SU-DHL-6 (cell line): ENCODE data around the gene TREML4.

Source experiments
- H2AFZ ChIP-seq: fragments of 200-600 bp; sonication (generic); 2 replicates; pipeline ENCODE4 v1.6.1; 2014; ENCODE audit warnings: low read depth, mild to moderate bottlenecking, moderate library complexity, mixed read lengths, antibody characterized with exemption, low read length; ENCODE audit not compliant: severe bottlenecking
- H3F3A ChIP-seq: fragments of 200-600 bp; shearing (Covaris generic); 2 replicates; pipeline ENCODE4 v1.6.0; 2016; ENCODE audit warnings: antibody characterized with exemption, mild to moderate bottlenecking; ENCODE audit not compliant: insufficient read depth
- H3K27ac ChIP-seq: fragments of 200-600 bp; sonication (generic); 2 replicates; pipeline ENCODE4 v1.5.1; 2016; ENCODE audit warnings: low read depth, mild to moderate bottlenecking, low read length, moderate library complexity, mixed read lengths
- H3K27me3 ChIP-seq: fragments of 200-600 bp; sonication (generic), shearing (Covaris generic); 2 replicates; pipeline ENCODE4 v1.6.0; 2014; ENCODE audit warnings: mild to moderate bottlenecking, low read length
- H3K36me3 ChIP-seq: fragments of 200-600 bp; sonication (generic); 2 replicates; pipeline ENCODE4 v1.6.1; 2014; ENCODE audit warnings: mild to moderate bottlenecking, low read length, mixed read lengths
- H3K4me2 ChIP-seq: fragments of 300-600, 200-600 bp; shearing (Covaris generic), sonication (generic); 2 replicates; pipeline ENCODE4 v1.6.0; 2014; ENCODE audit warnings: low read length, low read depth, mild to moderate bottlenecking; ENCODE audit not compliant: poor library complexity, severe bottlenecking
- H3K4me3 ChIP-seq: fragments of 200-600 bp; sonication (generic); 2 replicates; pipeline ENCODE4 v1.5.1; 2014; ENCODE audit warnings: antibody characterized with exemption, low read length, mild to moderate bottlenecking, mixed read lengths; ENCODE audit not compliant: insufficient read depth, poor library complexity, severe bottlenecking
- H3K79me2 ChIP-seq: fragments of 200-600 bp; sonication (generic); 2 replicates; pipeline ENCODE4 v1.6.1; 2014; ENCODE audit warnings: mild to moderate bottlenecking, low read length, moderate library complexity; ENCODE audit not compliant: insufficient read depth
- H3K9ac ChIP-seq: fragments of 200-600 bp; sonication (generic); 2 replicates; pipeline ENCODE4 v1.7.0; 2014; ENCODE audit warnings: mild to moderate bottlenecking, low read length
- H3K9me2 ChIP-seq: fragments of 200-600 bp; sonication (generic); replicated peaks from 2 replicates; pipeline ENCODE4 v1.6.1; 2014; ENCODE audit warnings: low read length; ENCODE audit not compliant: insufficient read depth
- H3K9me3 ChIP-seq: fragments of 200-600 bp; sonication (generic); 2 replicates; pipeline ENCODE4 v1.6.1; 2014; ENCODE audit warnings: low read length, mixed read lengths; ENCODE audit not compliant: insufficient read depth
- H4K20me1 ChIP-seq: fragments of 200-600 bp; sonication (generic); 2 replicates; pipeline ENCODE4 v1.6.1; 2014; ENCODE audit warnings: low read depth, mild to moderate bottlenecking, antibody characterized with exemption, low read length, moderate library complexity, mixed read lengths
- EZH2phosphoT487 ChIP-seq: fragments of 200-600 bp; sonication (generic), shearing (Covaris generic); conservative IDR thresholded peaks from 2 replicates; pipeline ENCODE4 v1.6.1; 2018; ENCODE audit warnings: mild to moderate bottlenecking, antibody characterized with exemption, low read length, moderate library complexity, mixed read lengths
- TF ChIP-seq, protein P1 (sequence below): fragments of 200-600 bp; sonication (generic); IDR thresholded peaks from one replicate; pipeline ENCODE4 v1.5.1; 2017; ENCODE audit warnings: antibody characterized with exemption, mild to moderate bottlenecking, low read length, moderate library complexity; ENCODE audit not compliant: insufficient read depth, poor library complexity, severe bottlenecking

The TREML4 gene

GRCh38 chr6:41182069-41183034 lies 45.8 kb upstream of the TREML4 start:
- H3K9me2 ChIP-seq = no peaks in the 10 kb centered on the region
- no peaks in the 10 kb centered on the region for H3K9me3 ChIP-seq
- no peak for TF ChIP-seq EZH2phosphoT487
- TF ChIP-seq, protein P1, sequence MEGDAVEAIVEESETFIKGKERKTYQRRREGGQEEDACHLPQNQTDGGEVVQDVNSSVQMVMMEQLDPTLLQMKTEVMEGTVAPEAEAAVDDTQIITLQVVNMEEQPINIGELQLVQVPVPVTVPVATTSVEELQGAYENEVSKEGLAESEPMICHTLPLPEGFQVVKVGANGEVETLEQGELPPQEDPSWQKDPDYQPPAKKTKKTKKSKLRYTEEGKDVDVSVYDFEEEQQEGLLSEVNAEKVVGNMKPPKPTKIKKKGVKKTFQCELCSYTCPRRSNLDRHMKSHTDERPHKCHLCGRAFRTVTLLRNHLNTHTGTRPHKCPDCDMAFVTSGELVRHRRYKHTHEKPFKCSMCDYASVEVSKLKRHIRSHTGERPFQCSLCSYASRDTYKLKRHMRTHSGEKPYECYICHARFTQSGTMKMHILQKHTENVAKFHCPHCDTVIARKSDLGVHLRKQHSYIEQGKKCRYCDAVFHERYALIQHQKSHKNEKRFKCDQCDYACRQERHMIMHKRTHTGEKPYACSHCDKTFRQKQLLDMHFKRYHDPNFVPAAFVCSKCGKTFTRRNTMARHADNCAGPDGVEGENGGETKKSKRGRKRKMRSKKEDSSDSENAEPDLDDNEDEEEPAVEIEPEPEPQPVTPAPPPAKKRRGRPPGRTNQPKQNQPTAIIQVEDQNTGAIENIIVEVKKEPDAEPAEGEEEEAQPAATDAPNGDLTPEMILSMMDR = peak; percentile 94
- no peaks in the 10 kb centered on the region for H4K20me1 ChIP-seq
- H2AFZ ChIP-seq = peak overlapping the region; percentile 1
- no peaks in the 10 kb centered on the region for H3F3A ChIP-seq
- no peak overlapping the region for H3K27ac ChIP-seq
- no peak overlapping the region for H3K4me3 ChIP-seq
- H3K4me2 ChIP-seq = no peak overlapping the region
- H3K9ac ChIP-seq = no peak overlapping the region
- H3K36me3 ChIP-seq = no peaks in the 10 kb centered on the region
- H3K79me2 ChIP-seq = no peaks in the 10 kb centered on the region
- no peaks in the 10 kb centered on the region for H3K27me3 ChIP-seq

- H4K20me1 ChIP-seq = no peaks in the 10 kb centered on the region
- TF ChIP-seq EZH2phosphoT487 = no peak
- TF ChIP-seq, protein P1 = no peak
- no peak overlapping the region for H3K27ac ChIP-seq
- H3F3A ChIP-seq = no peaks in the 10 kb centered on the region
- H3K9me3 ChIP-seq = peaks cover 4% of the 10 kb centered on the region; the same call in 1 of the 2 replicates
- H3K4me2 ChIP-seq = no peak overlapping the region
- H3K4me3 ChIP-seq = no peak overlapping the region
- H3K27me3 ChIP-seq = no peaks in the 10 kb centered on the region
- no peaks in the 10 kb centered on the region for H3K79me2 ChIP-seq
- H2AFZ ChIP-seq = no peak overlapping the region
- H3K9me2 ChIP-seq = no peaks in the 10 kb centered on the region
- H3K9ac ChIP-seq = no peak overlapping the region
- H3K36me3 ChIP-seq = no peaks in the 10 kb centered on the region
These were observed 43.4 kb upstream of the TREML4 start for GRCh38 chr6:41184761-41185160.

GRCh38 chr6:41186031-41186562 lies 42.1 kb upstream of the TREML4 start:
- Histone ChIP-seq H2AFZ (no peak overlapping the region), H3K9ac (no peak overlapping the region), H3K36me3 (no peaks in the 10 kb centered on the region), H3K27me3 (no peaks in the 10 kb centered on the region), H3K9me2 (no peaks in the 10 kb centered on the region), H3K27ac (no peak overlapping the region), H3K4me2 (no peak overlapping the region), H3K79me2 (no peaks in the 10 kb centered on the region), H3K9me3 (peaks cover 13% of the 10 kb centered on the region; the same call in 1 of the 2 replicates), H4K20me1 (no peaks in the 10 kb centered on the region), H3K4me3 (no peak overlapping the region), H3F3A (no peaks in the 10 kb centered on the region)
- no peak for TF ChIP-seq EZH2phosphoT487
- TF ChIP-seq, protein P1 = no peak
